ENCODE data around the gene VAV1.

GRCh38 chr19:6891761-6892385 is 119.4 kb downstream of the VAV1 start:
- TF ChIP-seq, protein P1, sequence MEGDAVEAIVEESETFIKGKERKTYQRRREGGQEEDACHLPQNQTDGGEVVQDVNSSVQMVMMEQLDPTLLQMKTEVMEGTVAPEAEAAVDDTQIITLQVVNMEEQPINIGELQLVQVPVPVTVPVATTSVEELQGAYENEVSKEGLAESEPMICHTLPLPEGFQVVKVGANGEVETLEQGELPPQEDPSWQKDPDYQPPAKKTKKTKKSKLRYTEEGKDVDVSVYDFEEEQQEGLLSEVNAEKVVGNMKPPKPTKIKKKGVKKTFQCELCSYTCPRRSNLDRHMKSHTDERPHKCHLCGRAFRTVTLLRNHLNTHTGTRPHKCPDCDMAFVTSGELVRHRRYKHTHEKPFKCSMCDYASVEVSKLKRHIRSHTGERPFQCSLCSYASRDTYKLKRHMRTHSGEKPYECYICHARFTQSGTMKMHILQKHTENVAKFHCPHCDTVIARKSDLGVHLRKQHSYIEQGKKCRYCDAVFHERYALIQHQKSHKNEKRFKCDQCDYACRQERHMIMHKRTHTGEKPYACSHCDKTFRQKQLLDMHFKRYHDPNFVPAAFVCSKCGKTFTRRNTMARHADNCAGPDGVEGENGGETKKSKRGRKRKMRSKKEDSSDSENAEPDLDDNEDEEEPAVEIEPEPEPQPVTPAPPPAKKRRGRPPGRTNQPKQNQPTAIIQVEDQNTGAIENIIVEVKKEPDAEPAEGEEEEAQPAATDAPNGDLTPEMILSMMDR (conservative IDR thresholded peaks at IDR 0.05) = no peak
- no peak for TF ChIP-seq EZH2 (IDR thresholded peaks at IDR 0.05; ENCODE audit: low read depth)
